ENCODE measurements around the gene SBF2. TPM values are rescaled to one million over a fixed set of nuclear protein-coding genes. Genes with fewer than 3 reads are reported as not detected.

SBF2 gene
- total RNA-seq, 4 donors from 2014 or later = 53.8 to 125 (median 76.4) TPM

- peak in 1 of 3 donors; percentile 7 for TF ChIP-seq CTCF (IDR thresholded peaks at IDR 0.05)
- peak; percentile 37 for ATAC-seq (ENCODE audit: low FRiP score)
- DNase-seq (ENCODE audit: low spot score) = peak; percentile 79
Measured at GRCh38 chr11:10304495-10305261, 10.7 kb upstream of the SBF2 start, which contains the start of gene ADM. TSS of gene ADM (plus strand) at chr11:10305073. CDS start at chr11:10305701, 628 bp downstream.

GRCh38 chr11:10303558-10304363 is 9.7 kb upstream of the SBF2 start:
- ATAC-seq (ENCODE audit: low FRiP score) = no peak
- peak; percentile 41 for DNase-seq (ENCODE audit: low spot score)
- no peak for TF ChIP-seq CTCF (IDR thresholded peaks at IDR 0.05)

- DNase-seq (ENCODE audit: low spot score) = peak; percentile 81
- peak; percentile 48 for ATAC-seq (ENCODE audit: low FRiP score)
- no peak for TF ChIP-seq CTCF (IDR thresholded peaks at IDR 0.05)
Measured at GRCh38 chr11:10302744-10303557, 8.9 kb upstream of the SBF2 start.

- DNase-seq (ENCODE audit: low spot score) = no peak
- no peak for TF ChIP-seq CTCF (IDR thresholded peaks at IDR 0.05)
- ATAC-seq (ENCODE audit: low FRiP score) = peak; percentile 1
Measured at GRCh38 chr11:10302359-10302743, 8.3 kb upstream of the SBF2 start.

- TF ChIP-seq CTCF (IDR thresholded peaks at IDR 0.05) = no peak
- ATAC-seq (ENCODE audit: low FRiP score) = no peak
- DNase-seq (ENCODE audit: low spot score) = no peak
Measured at GRCh38 chr11:10301656-10302358, 7.8 kb upstream of the SBF2 start.

GRCh38 chr11:10298342-10298741 is 4.3 kb upstream of the SBF2 start:
- no peak for ATAC-seq (ENCODE audit: low FRiP score)

More at GRCh38 chr11:10298342-10298741, 4.3 kb upstream of the SBF2 start:
- no peak for TF ChIP-seq CTCF (IDR thresholded peaks at IDR 0.05)
- no peak for DNase-seq (ENCODE audit: low spot score)
